Prostate gland (tissue), 2 donors: ENCODE results near the gene STYXL2. TPM values are rescaled to one million over a fixed set of nuclear protein-coding genes. Genes with fewer than 3 reads are reported as not detected.

ENCODE experiments used
- DNase-seq: peaks from one replicate; pipeline ENCODE4 v3.0.0-alpha.2; 2019; ENCODE audit warnings: low spot score
- H3K27ac ChIP-seq, 2 donors: fragments of 200-600 bp; sonication (generic); 2 replicates each; pipeline ENCODE4 v1.5.1; 2017 to 2019
- H3K27me3 ChIP-seq: fragments of 200-600 bp; sonication (generic); replicated peaks from 2 replicates; pipeline ENCODE4 v1.5.1; 2019; ENCODE audit not compliant: insufficient read depth
- H3K36me3 ChIP-seq, 2 donors: fragments of 200-600 bp; sonication (generic); 1 replicate in 1 of 2; 2 replicates in 1 of 2; pipeline versions ENCODE4 v1.5.1 to v1.8.1; 2017 to 2019
- H3K4me1 ChIP-seq: fragments of 200-600 bp; sonication (generic); replicated peaks from 2 replicates; pipeline ENCODE4 v1.5.1; 2019
- H3K4me3 ChIP-seq, 2 donors: fragments of 200-600 bp; sonication (generic); 2 replicates each; pipeline ENCODE4 v1.5.1; 2017 to 2019
- H3K9me3 ChIP-seq: fragments of 200-600 bp; sonication (generic); 2 replicates; pipeline ENCODE4 v1.5.1; 2017
- POLR2A ChIP-seq: fragments of 450-650 bp; IDR thresholded peaks from one replicate; pipeline ENCODE4 v1.6.1; 2016; ENCODE audit warnings: antibody characterized with exemption, mild to moderate bottlenecking
- POLR2AphosphoS5 ChIP-seq: sonication (generic); formaldehyde crosslinking; IDR thresholded peaks from one replicate; pipeline ENCODE4 v1.6.1; 2017; ENCODE audit warnings: antibody characterized with exemption
- WGBS: methylation state at CpG from one replicate; pipeline ENCODE4 v1.1.5; 2018; 5-methylcytosine and 5-hydroxymethylcytosine counted together
- intact Hi-C: fragments of 100-400 bp; cut with DNase I; formaldehyde crosslinking; loops from one replicate; pipeline ENCODE4 v1.14.2; 2022
- total RNA-seq, 2 donors: library from RNA; depleted of rRNA; stranded (reverse); fragments of >200 nt; gene quantifications; one replicate each; pipeline ENCODE4 v1.1.0, GENCODE V29; 2016
- TF ChIP-seq, protein P1 (sequence below), 4 experiments: fragments of 200-600 bp in 2 of 4; fragments of 450-650 bp in 2 of 4; sonication (generic) in 2 of 4; IDR thresholded peaks; 1 replicate in 3 of 4; 2 replicates in 1 of 4; pipeline ENCODE4 v1.5.1; 2016 to 2019; ENCODE audit warnings: antibody characterized with exemption in 4 of 4, mild to moderate bottlenecking in 2 of 4, moderate library complexity in 2 of 4

Gene STYXL2
- total RNA-seq, 2 donors from 2014 or later: 0.34 to 1.5 TPM

DNA sequence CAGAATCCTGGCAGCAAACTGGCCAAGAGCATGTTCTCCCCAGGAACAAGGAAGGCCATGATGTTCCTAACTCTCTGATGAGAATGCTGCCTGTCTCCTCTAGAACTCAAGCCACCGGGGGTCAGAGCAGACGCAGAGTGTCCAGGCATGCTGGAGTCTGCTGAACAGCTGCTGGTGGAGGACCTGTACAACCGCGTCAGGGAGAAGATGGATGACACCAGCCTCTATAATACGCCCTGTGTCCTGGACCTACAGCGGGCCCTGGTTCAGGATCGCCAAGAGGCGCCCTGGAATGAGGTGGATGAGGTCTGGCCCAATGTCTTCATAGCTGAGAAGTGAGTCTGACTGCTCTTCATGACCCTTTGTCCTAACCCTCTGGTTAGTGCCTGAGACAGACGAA, 23.4 kb downstream of the STYXL2 start:
- intact Hi-C loops: no loop called here
- 96% methylated on average over 9 of the region's 9 CpGs for WGBS
- Histone ChIP-seq H3K4me3 (no peak overlapping the region), H3K4me1 (no peaks in the 10 kb centered on the region), H3K27ac (no peak overlapping the region), H3K9me3 (no peaks in the 10 kb centered on the region), H3K36me3 (no peaks in the 10 kb centered on the region), H3K27me3 (no peaks in the 10 kb centered on the region)
- DNase-seq: no peak
- TF ChIP-seq POLR2A: no peak
- TF ChIP-seq POLR2AphosphoS5: no peak
- TF ChIP-seq, protein P1, sequence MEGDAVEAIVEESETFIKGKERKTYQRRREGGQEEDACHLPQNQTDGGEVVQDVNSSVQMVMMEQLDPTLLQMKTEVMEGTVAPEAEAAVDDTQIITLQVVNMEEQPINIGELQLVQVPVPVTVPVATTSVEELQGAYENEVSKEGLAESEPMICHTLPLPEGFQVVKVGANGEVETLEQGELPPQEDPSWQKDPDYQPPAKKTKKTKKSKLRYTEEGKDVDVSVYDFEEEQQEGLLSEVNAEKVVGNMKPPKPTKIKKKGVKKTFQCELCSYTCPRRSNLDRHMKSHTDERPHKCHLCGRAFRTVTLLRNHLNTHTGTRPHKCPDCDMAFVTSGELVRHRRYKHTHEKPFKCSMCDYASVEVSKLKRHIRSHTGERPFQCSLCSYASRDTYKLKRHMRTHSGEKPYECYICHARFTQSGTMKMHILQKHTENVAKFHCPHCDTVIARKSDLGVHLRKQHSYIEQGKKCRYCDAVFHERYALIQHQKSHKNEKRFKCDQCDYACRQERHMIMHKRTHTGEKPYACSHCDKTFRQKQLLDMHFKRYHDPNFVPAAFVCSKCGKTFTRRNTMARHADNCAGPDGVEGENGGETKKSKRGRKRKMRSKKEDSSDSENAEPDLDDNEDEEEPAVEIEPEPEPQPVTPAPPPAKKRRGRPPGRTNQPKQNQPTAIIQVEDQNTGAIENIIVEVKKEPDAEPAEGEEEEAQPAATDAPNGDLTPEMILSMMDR (IDR thresholded peaks at IDR 0.05): no peak

DNA sequence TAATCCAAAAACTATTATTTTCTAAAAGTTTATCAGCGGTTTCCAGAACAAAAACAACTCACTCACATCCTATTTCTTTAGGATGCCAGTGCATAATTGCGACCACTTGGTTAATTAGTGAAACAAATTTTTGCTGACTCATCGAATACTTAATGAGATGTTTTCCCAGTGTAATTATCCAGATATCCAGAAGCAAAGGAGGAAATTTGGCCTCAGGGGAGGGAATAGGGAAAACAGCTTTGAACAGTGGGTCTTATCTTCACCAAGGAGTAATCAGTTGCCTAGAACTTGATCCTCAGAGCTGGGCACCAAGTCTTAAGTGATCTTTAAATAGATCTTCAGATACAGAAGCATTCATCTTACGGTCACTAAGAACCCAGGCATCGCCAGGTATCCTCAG, 24.3 kb downstream of the STYXL2 start:
- intact Hi-C loops: no loop called here
- DNase-seq: no peak

DNA sequence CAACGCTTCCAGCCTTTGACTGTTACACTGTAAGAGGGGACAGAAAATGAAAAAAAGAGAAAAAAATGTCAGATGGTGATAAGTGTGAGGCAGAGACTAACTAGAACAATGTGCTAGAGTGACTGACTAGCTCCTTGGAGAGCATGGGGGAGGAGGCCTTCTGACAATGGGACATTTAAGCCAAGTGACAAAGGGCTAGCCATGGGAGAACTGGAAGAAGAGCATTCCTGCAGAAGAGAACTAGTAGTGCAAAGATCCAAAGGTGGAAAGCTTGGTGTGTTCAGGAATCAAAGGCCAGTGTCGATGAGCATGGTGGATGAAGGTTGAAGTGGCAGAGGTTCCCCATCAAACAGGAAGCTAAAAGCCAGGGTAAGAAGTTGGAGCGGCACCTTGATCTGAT, 25.8 kb downstream of the STYXL2 start:
- intact Hi-C loops: no loop called here
- Histone ChIP-seq H3K4me3 (no peak overlapping the region), H3K27ac (no peak overlapping the region), H3K27me3 (no peaks in the 10 kb centered on the region), H3K36me3 (no peaks in the 10 kb centered on the region), H3K4me1 (no peaks in the 10 kb centered on the region), H3K9me3 (no peaks in the 10 kb centered on the region)
- no peak for DNase-seq
- TF ChIP-seq POLR2A (no peak), POLR2AphosphoS5 (no peak)
- TF ChIP-seq, protein P1 (IDR thresholded peaks at IDR 0.05): no peak
- 91% methylated on average over 3 of the region's 3 CpGs for WGBS

More for the DNA sequence above, 24.3 kb downstream of the STYXL2 start:
- H3K27me3 ChIP-seq: no peaks in the 10 kb centered on the region
- H3K36me3 ChIP-seq: no peaks in the 10 kb centered on the region
- no peaks in the 10 kb centered on the region for H3K4me1 ChIP-seq
- H3K9me3 ChIP-seq: no peaks in the 10 kb centered on the region
- WGBS: 93% methylated on average over 5 of the region's 5 CpGs
- H3K4me3 ChIP-seq: no peak overlapping the region
- TF ChIP-seq POLR2A (no peak), POLR2AphosphoS5 (no peak)
- TF ChIP-seq, protein P1 (IDR thresholded peaks at IDR 0.05): no peak
- no peak overlapping the region for H3K27ac ChIP-seq

DNA sequence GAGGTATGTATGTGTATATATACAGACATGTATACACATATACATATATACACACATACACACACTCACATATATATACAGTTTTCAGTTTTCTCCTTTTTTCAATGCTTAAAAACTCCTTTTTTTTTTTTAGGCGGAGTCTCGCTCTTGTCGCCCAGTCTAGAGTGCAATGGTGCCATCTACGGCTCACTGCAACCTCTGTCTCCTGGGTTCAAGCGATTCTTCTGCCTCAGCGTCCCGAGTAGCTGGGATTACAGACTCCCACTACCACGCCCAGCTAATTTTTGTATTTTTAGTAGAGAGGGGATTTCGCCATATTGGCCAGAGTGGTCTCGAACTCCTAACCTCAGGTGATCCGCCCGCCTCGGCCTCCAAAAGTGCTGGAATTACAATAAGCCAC, 27.0 kb downstream of the STYXL2 start:
- intact Hi-C loops: no loop called here
- no peaks in the 10 kb centered on the region for H3K4me1 ChIP-seq
- 66% methylated on average over 13 of the region's 13 CpGs for whole genome bisulfite sequencing
- TF ChIP-seq, protein P1 (IDR thresholded peaks at IDR 0.05): no peak
- TF ChIP-seq POLR2AphosphoS5: no peak
- TF ChIP-seq POLR2A: no peak
- peak overlapping the region in 1 of 2 donors; percentile 23 for H3K4me3 ChIP-seq
- H3K27ac ChIP-seq: no peak overlapping the region
- no peaks in the 10 kb centered on the region for H3K9me3 ChIP-seq
- no peaks in the 10 kb centered on the region for H3K36me3 ChIP-seq
- DNase-seq: no peak
- H3K27me3 ChIP-seq: no peaks in the 10 kb centered on the region

DNA sequence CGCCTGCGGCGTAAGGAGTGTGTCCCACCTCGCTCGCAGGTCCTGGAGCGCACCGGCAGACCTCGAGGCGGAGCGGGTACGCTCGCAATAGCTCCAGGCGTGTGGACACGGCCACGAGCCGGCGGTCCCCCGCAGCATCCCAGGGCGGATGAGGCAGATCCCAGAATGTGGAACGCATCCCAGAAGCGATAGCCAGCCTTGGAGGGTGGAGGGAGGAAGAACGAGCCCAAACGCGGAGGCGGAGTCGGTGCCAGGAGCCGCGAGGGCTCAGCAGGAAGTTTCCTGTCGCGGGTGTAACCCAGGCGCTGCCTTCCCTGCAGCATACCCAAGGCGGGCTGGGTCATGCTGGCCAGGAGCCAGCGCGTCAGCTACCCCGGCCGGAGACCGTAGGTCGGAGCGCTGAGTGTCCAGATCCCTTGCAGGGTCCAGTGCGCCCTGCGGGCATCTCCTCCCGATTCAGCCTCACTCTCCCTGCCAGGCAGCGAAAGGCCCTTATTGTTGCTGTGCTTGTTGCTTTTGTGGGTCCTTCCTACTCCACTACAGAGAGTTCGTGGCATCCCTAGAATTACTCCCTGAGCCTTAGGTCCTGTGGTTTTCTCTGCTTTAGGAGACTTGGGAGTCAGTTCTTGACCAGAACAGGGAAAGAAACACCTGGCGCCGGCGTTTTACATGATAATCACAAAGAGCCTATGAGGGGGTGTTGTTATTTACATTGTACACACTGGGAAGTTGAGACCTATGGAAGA, 27.7 kb downstream of the STYXL2 start:
- H3K27ac ChIP-seq: no peak overlapping the region
- peak overlapping the region; percentile 16 to 23 for H3K4me3 ChIP-seq
- no peak for DNase-seq

More for the DNA sequence above, 27.7 kb downstream of the STYXL2 start:
- H3K27me3 ChIP-seq: no peaks in the 10 kb centered on the region
- intact Hi-C loops: no loop called here
- TF ChIP-seq POLR2A: no peak
- TF ChIP-seq POLR2AphosphoS5: peak; percentile 6
- H3K36me3 ChIP-seq: no peaks in the 10 kb centered on the region
- 20% methylated on average over 46 of the region's 47 CpGs for WGBS
- no peaks in the 10 kb centered on the region for H3K9me3 ChIP-seq
- no peaks in the 10 kb centered on the region for H3K4me1 ChIP-seq
